H9 (cell line): ENCODE data around the gene FAM3D. TPM values are rescaled to one million over a fixed set of nuclear protein-coding genes. Genes with fewer than 3 reads are reported as not detected.

Experiments used
- DNase-seq: peaks from one replicate; pipeline ENCODE4 v3.0.0-alpha.2; 2017
- H2AFZ ChIP-seq: one replicate; pipeline ENCODE4 v1.6.1; 2013; ENCODE audit warnings: mild to moderate bottlenecking, low read length, control low read depth, moderate library complexity
- H2AK5ac ChIP-seq: 2 replicates; pipeline ENCODE4 v1.6.1; 2013; ENCODE audit warnings: low read length, control low read depth, mixed read lengths; ENCODE audit not compliant: insufficient read length
- H2BK120ac ChIP-seq: one replicate; pipeline ENCODE4 v1.6.1; 2013; ENCODE audit warnings: low read depth, mild to moderate bottlenecking, low read length, control low read depth, inconsistent platforms; ENCODE audit not compliant: poor library complexity, severe bottlenecking
- H2BK12ac ChIP-seq: 2 replicates; pipeline ENCODE4 v1.6.1; 2013; ENCODE audit warnings: low read length, control low read depth, mixed read lengths, low read depth; ENCODE audit not compliant: insufficient read length
- H2BK15ac ChIP-seq: 2 replicates; pipeline ENCODE4 v1.6.1; 2013; ENCODE audit warnings: low read depth, low read length, control low read depth
- H2BK20ac ChIP-seq: one replicate; pipeline ENCODE4 v1.6.1; 2013; ENCODE audit warnings: low read depth, mild to moderate bottlenecking, low read length, control low read depth, inconsistent platforms; ENCODE audit not compliant: poor library complexity, severe bottlenecking
- H2BK5ac ChIP-seq: 2 replicates; pipeline ENCODE4 v1.6.1; 2013; ENCODE audit warnings: low read length, control low read depth, mixed read lengths; ENCODE audit not compliant: insufficient read length
- H3K14ac ChIP-seq: 2 replicates; pipeline ENCODE4 v1.6.1; 2013; ENCODE audit warnings: low read length, control low read depth; ENCODE audit not compliant: insufficient read depth
- H3K18ac ChIP-seq: 2 replicates; pipeline ENCODE4 v1.6.1; 2013; ENCODE audit warnings: low read depth, mild to moderate bottlenecking, mixed read lengths, low read length, control low read depth; ENCODE audit not compliant: insufficient read length
- H3K23ac ChIP-seq: 2 replicates; pipeline ENCODE4 v1.6.1; 2013; ENCODE audit warnings: low read length, control low read depth, mixed read lengths, low read depth; ENCODE audit not compliant: insufficient read length
- H3K23me2 ChIP-seq: 2 replicates; pipeline ENCODE4 v1.6.1; 2013; ENCODE audit warnings: low read depth, mild to moderate bottlenecking, mixed read lengths, low read length, control low read depth; ENCODE audit not compliant: insufficient read length, poor library complexity, severe bottlenecking
- H3K27ac ChIP-seq: 2 replicates; pipeline ENCODE4 v1.5.1; 2013; ENCODE audit warnings: low read length, control low read depth, mixed read lengths, low read depth; ENCODE audit not compliant: insufficient read length
- H3K27me3 ChIP-seq: 2 replicates; pipeline ENCODE4 v1.6.1; 2013; ENCODE audit warnings: low read length, control low read depth, inconsistent platforms; ENCODE audit not compliant: insufficient read depth
- H3K4ac ChIP-seq: 2 replicates; pipeline ENCODE4 v1.6.1; 2013; ENCODE audit warnings: low read depth, mild to moderate bottlenecking, control low read depth, inconsistent platforms, low read length, moderate library complexity
- H3K4me1 ChIP-seq: 2 replicates; pipeline ENCODE4 v1.6.1; 2013; ENCODE audit warnings: low read length, control low read depth, inconsistent platforms; ENCODE audit not compliant: insufficient read depth
- H3K4me2 ChIP-seq: 2 replicates; pipeline ENCODE4 v1.6.1; 2013; ENCODE audit warnings: low read length, control low read depth, mixed read lengths; ENCODE audit not compliant: insufficient read length, insufficient read depth
- H3K56ac ChIP-seq: 2 replicates; pipeline ENCODE4 v1.6.1; 2013; ENCODE audit warnings: low read depth, mild to moderate bottlenecking, mixed read lengths, low read length, control low read depth; ENCODE audit not compliant: insufficient read length
- H3K79me1 ChIP-seq: 2 replicates; pipeline ENCODE4 v1.6.1; 2013; ENCODE audit warnings: low read depth, mild to moderate bottlenecking, moderate library complexity, low read length, control low read depth, inconsistent platforms; ENCODE audit not compliant: insufficient read depth, poor library complexity, severe bottlenecking
- H3K79me2 ChIP-seq: 2 replicates; pipeline ENCODE4 v1.6.1; 2013; ENCODE audit warnings: low read length, control low read depth, inconsistent platforms; ENCODE audit not compliant: insufficient read depth
- H3K9ac ChIP-seq: 2 replicates; pipeline ENCODE4 v1.6.1; 2013; ENCODE audit warnings: low read length, control low read depth, mixed read lengths; ENCODE audit not compliant: insufficient read length; ENCODE audit errors: extremely low read depth
- H3K9me3 ChIP-seq: one replicate; pipeline ENCODE4 v1.6.1; 2013; ENCODE audit warnings: low read depth, low read length, inconsistent platforms; ENCODE audit not compliant: control insufficient read depth
- H3T11ph ChIP-seq: one replicate; pipeline ENCODE4 v1.6.1; 2013; ENCODE audit warnings: mild to moderate bottlenecking, low read length, control low read depth, inconsistent platforms
- H4K20me1 ChIP-seq: one replicate; pipeline ENCODE4 v1.6.1; 2013; ENCODE audit not compliant: control insufficient read depth, insufficient read length, insufficient read depth
- H4K5ac ChIP-seq: 2 replicates; pipeline ENCODE4 v1.6.1; 2013; ENCODE audit warnings: low read depth, mild to moderate bottlenecking, mixed read lengths, low read length, control low read depth; ENCODE audit not compliant: insufficient read length
- H4K8ac ChIP-seq: replicated peaks from 2 replicates; pipeline ENCODE4 v1.6.1; 2013; ENCODE audit warnings: low read length, control low read depth, mixed read lengths, low read depth; ENCODE audit not compliant: insufficient read length
- H4K91ac ChIP-seq: 2 replicates; pipeline ENCODE4 v1.6.1; 2013; ENCODE audit warnings: low read depth, mild to moderate bottlenecking, moderate library complexity, mixed read lengths, low read length, control low read depth; ENCODE audit not compliant: insufficient read length
- H3K27ac Mint-ChIP-seq, 3 experiments: 2 replicates in 2 of 3; 3 replicates in 1 of 3; pipeline ENCODE4 v1.8.0; 2020 to 2021; ENCODE audit warnings: mixed read lengths in 3 of 3, mild to moderate bottlenecking in 1 of 3, moderate library complexity in 1 of 3
- H3K27me3 Mint-ChIP-seq: 2 replicates; pipeline ENCODE4 v1.8.0; 2021; ENCODE audit warnings: low read depth, mild to moderate bottlenecking, moderate library complexity, mixed read lengths
- H3K36me3 Mint-ChIP-seq, 3 experiments: 2 replicates in 2 of 3; 3 replicates in 1 of 3; pipeline ENCODE4 v1.8.0; 2020 to 2021; ENCODE audit warnings: low read depth in 3 of 3, mixed read lengths in 3 of 3; ENCODE audit not compliant: insufficient read depth in 1 of 3
- H3K4me1 Mint-ChIP-seq, 2 experiments: 2 replicates each; pipeline ENCODE4 v1.8.0; 2020; ENCODE audit warnings: mixed read lengths in 2 of 2
- H3K4me3 Mint-ChIP-seq, 2 experiments: 2 replicates in 1 of 2; 3 replicates in 1 of 2; pipeline ENCODE4 v1.8.0; 2020 to 2021; ENCODE audit warnings: mild to moderate bottlenecking in 2 of 2, mixed read lengths in 2 of 2, moderate library complexity in 1 of 2
- H3K9me3 Mint-ChIP-seq, 2 experiments: 2 replicates in 1 of 2; 3 replicates in 1 of 2; pipeline ENCODE4 v1.8.0; 2020; ENCODE audit warnings: mild to moderate bottlenecking in 2 of 2, mixed read lengths in 2 of 2, moderate library complexity in 1 of 2
- WGBS: extraction: QIAGEN DNeasy Blood & Tissue Kit; methylation state at CpG from one replicate; pipeline ENCODE4 v1.1.7; 2013; ENCODE audit warnings: missing lambda C conversion rate, low lambda C conversion rate, mixed read lengths; ENCODE audit not compliant: insufficient read length; ENCODE audit errors: extremely low coverage; 5-methylcytosine and 5-hydroxymethylcytosine counted together
- total RNA-seq: library from RNA; stranded (reverse); gene quantifications from 2 replicates; pipeline ENCODE4 v1.2.1, GENCODE V29; 2021
- TF ChIP-seq, protein P1 (sequence below): fragments of 200-600 bp; sonication (generic); conservative IDR thresholded peaks from 3 replicates; pipeline ENCODE4 v1.8.0; 2021; ENCODE audit warnings: antibody characterized with exemption, mild to moderate bottlenecking

Gene FAM3D
- total RNA-seq, 1 experiment from 2014 or later, result not detected

DNA sequence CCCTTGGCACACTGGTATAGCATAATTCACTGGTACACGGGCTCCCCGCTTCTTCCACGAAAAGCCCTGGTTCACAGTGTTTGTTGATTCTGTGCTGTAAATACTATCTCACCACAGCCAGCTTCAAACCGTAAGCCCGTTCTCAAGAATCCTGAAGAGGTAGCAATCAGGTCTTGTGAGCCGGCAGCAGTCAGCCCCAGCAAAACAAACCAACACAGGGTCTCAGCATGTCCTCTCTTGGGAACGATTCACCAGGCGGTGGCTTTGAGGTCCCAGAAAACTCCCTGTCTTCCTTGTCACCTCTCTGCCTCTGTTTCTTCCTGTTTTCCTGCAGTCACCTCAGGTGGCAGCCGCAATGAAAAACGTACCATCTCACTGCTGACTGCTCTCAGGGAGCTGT lies 19.1 kb upstream of the FAM3D start:
- no CpG with 5 or more reads among the region's 10 CpGs for WGBS
- TF ChIP-seq, protein P1, sequence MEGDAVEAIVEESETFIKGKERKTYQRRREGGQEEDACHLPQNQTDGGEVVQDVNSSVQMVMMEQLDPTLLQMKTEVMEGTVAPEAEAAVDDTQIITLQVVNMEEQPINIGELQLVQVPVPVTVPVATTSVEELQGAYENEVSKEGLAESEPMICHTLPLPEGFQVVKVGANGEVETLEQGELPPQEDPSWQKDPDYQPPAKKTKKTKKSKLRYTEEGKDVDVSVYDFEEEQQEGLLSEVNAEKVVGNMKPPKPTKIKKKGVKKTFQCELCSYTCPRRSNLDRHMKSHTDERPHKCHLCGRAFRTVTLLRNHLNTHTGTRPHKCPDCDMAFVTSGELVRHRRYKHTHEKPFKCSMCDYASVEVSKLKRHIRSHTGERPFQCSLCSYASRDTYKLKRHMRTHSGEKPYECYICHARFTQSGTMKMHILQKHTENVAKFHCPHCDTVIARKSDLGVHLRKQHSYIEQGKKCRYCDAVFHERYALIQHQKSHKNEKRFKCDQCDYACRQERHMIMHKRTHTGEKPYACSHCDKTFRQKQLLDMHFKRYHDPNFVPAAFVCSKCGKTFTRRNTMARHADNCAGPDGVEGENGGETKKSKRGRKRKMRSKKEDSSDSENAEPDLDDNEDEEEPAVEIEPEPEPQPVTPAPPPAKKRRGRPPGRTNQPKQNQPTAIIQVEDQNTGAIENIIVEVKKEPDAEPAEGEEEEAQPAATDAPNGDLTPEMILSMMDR, result no peak

More for the DNA sequence above, 19.1 kb upstream of the FAM3D start:
- Histone ChIP-seq H3K56ac (no peak overlapping the region), H4K5ac (no peak overlapping the region), H3K14ac (no peak overlapping the region), H3K79me1 (no peaks in the 10 kb centered on the region), H3T11ph (no peak overlapping the region), H4K8ac (no peak overlapping the region), H2BK20ac (no peak overlapping the region), H3K27me3 (no peaks in the 10 kb centered on the region), H3K9ac (no peak overlapping the region), H3K4me2 (no peak overlapping the region), H3K23ac (no peak overlapping the region), H2BK15ac (no peak overlapping the region), H2BK12ac (no peak overlapping the region), H4K20me1 (no peaks in the 10 kb centered on the region), H3K27ac (no peak overlapping the region), H3K9me3 (peaks cover 26% of the 10 kb centered on the region), H3K4ac (no peak overlapping the region), H4K91ac (no peak overlapping the region), H2AFZ (no peak overlapping the region), H2AK5ac (no peak overlapping the region), H3K18ac (no peak overlapping the region), H2BK120ac (no peak overlapping the region), H3K23me2 (no peaks in the 10 kb centered on the region), H2BK5ac (no peak overlapping the region), H3K4me1 (no peaks in the 10 kb centered on the region), H3K79me2 (no peaks in the 10 kb centered on the region)
- Mint-ChIP-seq H3K27me3 (peaks cover 15% of the 10 kb centered on the region), H3K4me1 (no peaks in the 10 kb centered on the region), H3K9me3 (peaks cover 33 to 43% of the 10 kb centered on the region in 2 experiments), H3K36me3 (peaks cover 3 to 32% (median 17%) of the 10 kb centered on the region in 3 experiments; a peak in 5 of 7 replicates), H3K27ac (no peak overlapping the region), H3K4me3 (no peak overlapping the region)
- DNase-seq, result no peak
